ENCODE data around the gene DOCK10.

The DOCK10 gene

DNA sequence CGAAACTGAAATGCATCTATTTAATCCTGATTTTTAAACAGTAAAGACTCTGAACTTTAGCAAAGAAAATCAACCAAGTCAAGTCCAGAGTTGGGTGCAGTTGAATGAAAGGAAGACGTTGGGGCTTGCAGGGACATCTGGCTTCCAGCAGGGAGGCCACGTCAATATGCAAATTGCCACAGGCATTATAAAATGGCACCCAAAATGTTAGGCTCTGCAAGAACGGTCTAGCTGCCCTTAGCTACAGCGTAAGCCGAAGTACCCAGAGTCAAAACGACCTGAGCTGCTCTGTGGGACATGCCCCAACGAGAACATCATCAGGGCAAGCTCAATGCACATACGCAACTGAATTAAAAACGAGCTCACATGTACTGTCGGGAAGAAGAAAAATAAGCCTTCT lies 30.7 kb downstream of the DOCK10 start:
- no peak for DNase-seq (ENCODE audit: low spot score)

DNA sequence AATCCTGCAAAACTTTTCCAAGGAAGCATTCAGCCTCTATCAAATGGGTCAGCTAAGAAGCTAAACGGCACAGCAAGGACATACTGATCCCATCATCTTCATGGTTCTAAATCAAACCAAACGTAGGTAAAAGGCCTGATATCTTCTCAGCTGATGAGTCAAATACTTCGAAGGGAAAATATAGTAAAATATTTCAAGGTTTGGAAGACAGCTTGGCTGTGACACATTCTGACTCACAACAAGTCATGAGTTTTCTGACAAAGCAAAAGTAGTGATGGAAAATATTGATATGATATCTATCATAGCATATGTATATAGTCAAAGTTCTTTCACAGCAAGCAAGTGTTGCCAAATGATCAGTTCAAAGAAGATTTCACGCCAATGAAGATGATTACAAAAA lies 31.5 kb downstream of the DOCK10 start:
- DNase-seq (ENCODE audit: low spot score): no peak

DNA sequence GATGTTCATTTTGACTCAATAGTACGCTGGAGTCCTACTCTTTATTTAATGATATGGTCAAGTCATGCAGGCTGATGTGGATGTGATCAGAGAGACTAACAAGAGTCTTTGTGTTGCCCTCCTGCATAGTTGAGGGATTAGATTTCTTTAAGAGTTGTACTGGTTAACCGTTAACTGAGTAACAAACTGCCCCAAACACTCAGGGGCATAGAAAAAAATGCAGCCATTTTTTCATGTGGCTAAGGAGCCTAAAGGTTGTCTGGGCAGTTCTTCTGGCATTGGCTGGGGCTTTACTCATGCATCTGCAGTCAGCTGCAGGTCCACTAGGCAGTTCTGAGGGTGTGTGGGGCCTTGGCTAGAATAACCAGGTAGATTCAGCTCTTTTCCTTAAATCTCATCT lies 32.5 kb downstream of the DOCK10 start:
- no peak for DNase-seq (ENCODE audit: low spot score)

DNA sequence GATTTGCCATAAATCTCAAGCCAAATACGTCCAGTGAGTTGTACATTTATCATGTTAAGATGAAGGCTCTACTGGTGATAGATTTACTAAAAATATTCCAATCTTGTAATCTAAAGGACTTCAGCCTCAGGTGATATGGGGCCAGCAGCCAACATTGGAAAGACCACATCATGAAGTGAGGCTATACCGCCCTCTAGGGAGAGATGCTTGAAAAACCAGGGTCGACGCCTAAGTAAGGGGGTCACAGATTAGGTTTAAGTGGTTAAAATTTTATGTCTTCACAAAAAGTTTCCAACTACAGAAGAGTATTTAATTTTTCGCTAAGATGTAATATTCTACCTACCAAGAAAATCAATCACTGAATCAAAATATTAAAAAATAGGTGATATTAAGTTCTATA lies 33.3 kb downstream of the DOCK10 start:
- DNase-seq (ENCODE audit: low spot score): no peak

GRCh38 chr2:225008179-225008856 lies 34.0 kb downstream of the DOCK10 start:
- no peak for DNase-seq (ENCODE audit: low spot score)

DNA sequence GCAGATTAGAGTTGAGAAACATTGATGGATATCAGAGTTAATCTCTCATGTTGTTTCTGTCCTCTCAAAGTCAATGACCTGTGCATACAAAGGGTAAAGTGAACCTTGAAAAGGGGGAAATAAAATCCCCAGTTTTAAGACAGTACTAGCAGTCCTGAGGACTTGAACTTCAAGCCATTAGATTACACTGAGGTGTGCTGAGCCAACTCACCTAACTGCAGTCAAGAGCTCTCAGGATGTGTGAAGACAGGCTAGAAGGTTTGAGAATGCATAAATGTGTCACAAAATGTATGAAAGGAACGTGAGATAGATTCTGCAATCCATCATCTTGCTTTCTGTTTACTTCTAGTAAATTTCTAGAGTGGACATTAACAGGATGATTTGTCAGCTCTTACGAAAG lies 35.5 kb downstream of the DOCK10 start:
- no peak for DNase-seq (ENCODE audit: low spot score)

DNA sequence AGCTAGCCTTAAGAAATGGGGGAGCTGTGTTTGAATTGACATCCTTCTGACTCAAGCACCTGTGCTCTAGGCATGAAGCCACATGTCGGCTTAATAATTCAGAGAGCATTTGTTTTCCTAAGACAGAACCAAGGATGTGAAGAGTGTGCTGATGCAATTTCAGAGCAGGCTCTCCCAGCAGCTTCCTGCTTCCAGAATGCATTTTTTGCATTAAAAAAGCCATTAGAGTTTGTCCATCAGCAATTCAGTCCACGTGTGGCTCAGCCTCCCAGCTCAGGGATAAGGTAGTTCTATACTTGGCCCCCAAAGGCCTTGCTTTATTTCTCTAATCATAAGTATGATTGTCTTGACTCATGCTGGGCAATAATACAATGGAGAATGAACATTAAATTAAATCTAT lies 37.7 kb downstream of the DOCK10 start:
- DNase-seq (ENCODE audit: low spot score): no peak

DNA sequence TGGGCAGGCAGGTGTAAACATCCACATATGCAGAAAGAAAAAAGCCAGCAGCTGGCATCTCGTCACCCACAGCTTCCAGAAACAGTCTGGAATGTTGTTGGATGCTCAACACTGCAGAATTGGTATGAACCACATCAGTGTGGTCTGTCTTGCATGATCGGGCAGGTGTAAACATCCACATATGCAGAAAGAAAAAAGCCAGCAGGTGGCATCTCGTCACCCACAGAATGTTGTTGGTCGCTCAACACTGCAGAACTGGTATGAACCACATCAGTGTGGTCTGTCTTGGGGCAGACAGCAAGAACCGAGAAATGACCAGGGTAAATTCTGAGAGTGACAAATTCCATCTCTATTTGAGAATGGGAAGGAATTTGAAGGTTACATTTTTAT lies 39.6 kb downstream of the DOCK10 start:
- no peak for DNase-seq (ENCODE audit: low spot score)

- DNase-seq (ENCODE audit: low spot score): peak; percentile 33
Measured at GRCh38 chr2:225002039-225002655, 40.1 kb downstream of the DOCK10 start.

- no peak for DNase-seq (ENCODE audit: low spot score)
Measured at GRCh38 chr2:224999754-225000153, 42.5 kb downstream of the DOCK10 start.

DNA sequence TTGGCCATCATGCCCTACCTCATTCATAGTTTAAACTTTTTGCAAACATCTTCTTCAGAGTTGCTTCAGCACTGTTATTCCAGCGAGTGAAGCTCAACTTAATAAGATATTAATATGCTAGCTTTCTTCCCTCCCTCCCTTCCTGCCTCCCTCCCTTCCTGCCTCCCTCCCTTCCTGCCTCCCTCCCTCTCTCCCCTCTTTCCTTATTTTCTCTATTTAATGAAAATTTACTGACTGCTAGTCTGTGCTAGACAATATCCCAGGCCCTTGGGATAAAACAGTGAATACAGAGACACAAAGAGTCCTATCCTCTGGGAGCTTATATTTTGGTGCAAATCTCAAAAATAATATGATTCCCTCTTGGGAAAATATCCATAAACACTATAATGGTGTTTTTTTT lies 42.9 kb downstream of the DOCK10 start:
- no peak for DNase-seq (ENCODE audit: low spot score)

GRCh38 chr2:224997802-224998201 lies 44.5 kb downstream of the DOCK10 start:
- DNase-seq (ENCODE audit: low spot score): no peak

DNA sequence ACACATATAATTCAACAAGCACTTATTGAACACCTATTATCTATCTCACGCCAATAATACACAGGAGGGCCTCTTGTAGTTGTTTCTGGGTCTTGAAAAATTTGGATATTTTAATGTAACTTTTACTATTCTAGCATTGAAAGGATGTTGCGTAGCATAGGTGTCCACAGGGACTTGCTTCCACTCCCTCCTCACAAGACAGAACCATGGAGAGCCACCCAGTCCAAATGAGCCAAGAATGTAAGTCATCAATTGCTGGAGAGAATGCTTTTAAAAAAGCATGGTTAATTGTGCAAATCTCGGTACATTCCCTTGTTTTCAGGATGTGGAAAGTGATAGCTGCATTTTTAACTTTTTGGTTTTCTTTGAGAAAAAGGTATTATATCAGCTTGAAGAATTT lies 46.8 kb downstream of the DOCK10 start:
- DNase-seq (ENCODE audit: low spot score): no peak

- DNase-seq (ENCODE audit: low spot score): no peak
Measured at GRCh38 chr2:224994242-224994823, 47.9 kb downstream of the DOCK10 start.

DNA sequence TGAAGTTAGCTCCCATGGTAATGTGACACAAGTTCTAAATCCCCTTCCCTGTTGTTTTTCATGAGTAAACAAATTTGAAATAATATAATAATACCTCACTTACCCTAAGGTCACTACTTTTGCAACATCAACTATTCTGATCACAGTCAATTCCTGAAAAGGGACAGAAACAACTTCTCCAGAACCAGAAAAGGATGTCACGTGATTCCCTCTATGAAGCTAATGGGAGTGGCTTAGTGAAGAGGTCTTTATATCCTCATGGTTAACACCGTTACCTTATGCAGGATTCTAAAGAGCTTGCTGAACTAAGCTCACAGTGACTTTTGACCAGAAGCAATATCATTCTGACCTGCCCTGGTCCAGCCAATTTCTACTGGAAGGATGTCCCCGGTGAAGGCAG lies 51.6 kb downstream of the DOCK10 start:
- no peak for DNase-seq (ENCODE audit: low spot score)

GRCh38 chr2:224987733-224988132 lies 54.5 kb downstream of the DOCK10 start:
- no peak for DNase-seq (ENCODE audit: low spot score)

- DNase-seq (ENCODE audit: low spot score): no peak
Measured at GRCh38 chr2:224986477-224986876, 55.8 kb downstream of the DOCK10 start.

GRCh38 chr2:224984637-224985036 lies 57.6 kb downstream of the DOCK10 start:
- DNase-seq (ENCODE audit: low spot score): no peak

- DNase-seq (ENCODE audit: low spot score): no peak
Measured at GRCh38 chr2:224983712-224984554, 58.3 kb downstream of the DOCK10 start.

- no peak for DNase-seq (ENCODE audit: low spot score)
Measured at GRCh38 chr2:224982910-224983711, 59.2 kb downstream of the DOCK10 start.

DNA sequence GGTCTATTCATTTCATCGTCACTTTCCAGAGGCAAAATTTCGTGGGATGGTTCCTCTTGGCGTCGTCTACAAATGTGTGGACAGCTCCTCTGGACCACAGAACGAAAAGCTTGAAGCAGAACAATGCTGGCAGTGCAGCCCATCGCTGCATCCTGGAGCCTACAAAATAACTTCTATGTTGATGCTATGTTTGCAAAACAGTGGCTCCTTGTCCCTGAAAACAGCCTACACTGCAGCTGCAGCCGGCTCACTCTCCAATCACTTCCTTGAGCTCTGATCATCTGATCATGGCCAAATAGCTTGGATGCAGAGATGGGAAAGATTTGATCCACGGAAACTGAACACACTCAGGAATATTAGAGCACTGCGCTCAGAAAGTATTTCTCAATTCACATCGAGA lies 60.0 kb downstream of the DOCK10 start:
- no peak for DNase-seq (ENCODE audit: low spot score)
